ENCODE results near the gene GALNT4. TPM values are rescaled to one million over a fixed set of nuclear protein-coding genes. Genes with fewer than 3 reads are reported as not detected.

GALNT4 gene
- total RNA-seq, 1 donor from 2014 or later: 6.4 TPM

- no peak for DNase-seq (ENCODE audit: low spot score in 2 of 2, unreplicated experiment in 2 of 2)
- Mint-ChIP-seq H3K4me3 (no peak overlapping the region), H3K4me1 (peaks cover 34% of the 10 kb centered on the region), H3K36me3 (no peaks in the 10 kb centered on the region), H3K27ac (peak overlapping the region; percentile 15), H3K27me3 (ENCODE audit: low read depth) (no peaks in the 10 kb centered on the region), H3K9me3 (no peaks in the 10 kb centered on the region)
- no peak for TF ChIP-seq CTCF (IDR thresholded peaks at IDR 0.05; ENCODE audit: unreplicated experiment)
Observed at GRCh38 chr12:89566615-89567014, 42.0 kb upstream of the GALNT4 start.

- Mint-ChIP-seq H3K4me1 (peaks cover 34% of the 10 kb centered on the region), H3K27ac (no peak overlapping the region), H3K36me3 (no peaks in the 10 kb centered on the region), H3K9me3 (no peaks in the 10 kb centered on the region), H3K4me3 (no peak overlapping the region), H3K27me3 (ENCODE audit: low read depth) (no peaks in the 10 kb centered on the region)
- no peak for DNase-seq (ENCODE audit: low spot score in 2 of 2, unreplicated experiment in 2 of 2)
- TF ChIP-seq CTCF (IDR thresholded peaks at IDR 0.05; ENCODE audit: unreplicated experiment): no peak
Observed at GRCh38 chr12:89565002-89565401, 40.4 kb upstream of the GALNT4 start.

GRCh38 chr12:89559753-89560152 is 35.2 kb upstream of the GALNT4 start:
- Mint-ChIP-seq H3K4me3 (no peak overlapping the region), H3K27ac (no peak overlapping the region), H3K27me3 (ENCODE audit: low read depth) (no peaks in the 10 kb centered on the region), H3K36me3 (peaks cover 2% of the 10 kb centered on the region), H3K9me3 (peaks cover 9% of the 10 kb centered on the region), H3K4me1 (peaks cover 5% of the 10 kb centered on the region)
- no peak for DNase-seq (ENCODE audit: low spot score in 2 of 2, unreplicated experiment in 2 of 2)
- TF ChIP-seq CTCF (IDR thresholded peaks at IDR 0.05; ENCODE audit: unreplicated experiment): no peak

GRCh38 chr12:89556976-89557375 is 32.4 kb upstream of the GALNT4 start:
- no peak for TF ChIP-seq CTCF (IDR thresholded peaks at IDR 0.05; ENCODE audit: unreplicated experiment)
- H3K9me3 Mint-ChIP-seq: peaks cover 16% of the 10 kb centered on the region
- H3K4me1 Mint-ChIP-seq: peaks cover 2% of the 10 kb centered on the region
- H3K4me3 Mint-ChIP-seq: no peak overlapping the region
- H3K36me3 Mint-ChIP-seq: peaks cover 4% of the 10 kb centered on the region
- no peak overlapping the region for H3K27ac Mint-ChIP-seq
- no peaks in the 10 kb centered on the region for H3K27me3 Mint-ChIP-seq (ENCODE audit: low read depth)
- no peak for DNase-seq (ENCODE audit: low spot score in 2 of 2, unreplicated experiment in 2 of 2)

- Mint-ChIP-seq H3K36me3 (peaks cover 4% of the 10 kb centered on the region), H3K9me3 (peaks cover 18% of the 10 kb centered on the region), H3K4me3 (no peak overlapping the region)
Observed at GRCh38 chr12:89552376-89552775, 27.8 kb upstream of the GALNT4 start.

More at GRCh38 chr12:89552376-89552775, 27.8 kb upstream of the GALNT4 start:
- DNase-seq (ENCODE audit: low spot score in 2 of 2, unreplicated experiment in 2 of 2): no peak
- Mint-ChIP-seq H3K27ac (no peak overlapping the region), H3K27me3 (ENCODE audit: low read depth) (no peaks in the 10 kb centered on the region), H3K4me1 (peaks cover 2% of the 10 kb centered on the region)
- no peak for TF ChIP-seq CTCF (IDR thresholded peaks at IDR 0.05; ENCODE audit: unreplicated experiment)

Data from mesothelial cell of epicardium (in vitro differentiated cells).